CD4-positive, alpha-beta T cell treated with Interleukin-17A for 4 hours (primary cell): ENCODE measurements around the gene RAN.
"Not testable (repeated sequence)": the region's sequence is repeated elsewhere in the genome, so short reads cannot be mapped to it uniquely, and the experiment has no call there.

Experiments
- DNase-seq: peaks from one replicate; pipeline ENCODE4 v3.0.0-alpha.2; 2020; ENCODE audit warnings: mixed read lengths

RAN gene

GRCh38 chr12:130871286-130872178 lies at the start of gene RAN:
RAN (plus strand) TSS chr12:130872066; CDS start chr12:130872594, 528 bp downstream.
- peak; percentile 92 for DNase-seq

GRCh38 chr12:130825771-130826150 lies 46.1 kb upstream of the RAN start:
- DNase-seq, result no peak

GRCh38 chr12:130826151-130826801 lies 45.6 kb upstream of the RAN start:
- peak; percentile 77 for DNase-seq

GRCh38 chr12:130827432-130827831 lies 44.4 kb upstream of the RAN start:
- no peak for DNase-seq

GRCh38 chr12:130828895-130829294 lies 43.0 kb upstream of the RAN start:
- DNase-seq, result no peak

GRCh38 chr12:130829391-130830245 lies 42.2 kb upstream of the RAN start:
- DNase-seq, result no peak

GRCh38 chr12:130830246-130830551 lies 41.7 kb upstream of the RAN start:
- DNase-seq, result no peak

GRCh38 chr12:130831246-130831645 lies 40.6 kb upstream of the RAN start:
- no peak for DNase-seq

GRCh38 chr12:130831876-130832405 lies 39.9 kb upstream of the RAN start:
- DNase-seq, result no peak

GRCh38 chr12:130832561-130833209 lies 39.2 kb upstream of the RAN start:
- no peak for DNase-seq

GRCh38 chr12:130835011-130835410 lies 36.9 kb upstream of the RAN start:
- DNase-seq, result no peak

GRCh38 chr12:130835436-130835835 lies 36.4 kb upstream of the RAN start:
- DNase-seq, result no peak

- peak; percentile 40 for DNase-seq
Measured at GRCh38 chr12:130838284-130838950, 33.4 kb upstream of the RAN start.

- DNase-seq, result peak; percentile 96
Measured at GRCh38 chr12:130838951-130839769, 32.7 kb upstream of the RAN start, which contains the start of gene STX2. STX2 (minus strand) TSS chr12:130839250; CDS start chr12:130839099, 151 bp downstream.

- no peak for DNase-seq
Measured at GRCh38 chr12:130839770-130840404, 32.0 kb upstream of the RAN start.

- no peak for DNase-seq
Measured at GRCh38 chr12:130846369-130846768, 25.5 kb upstream of the RAN start.

- DNase-seq, result no peak
Measured at GRCh38 chr12:130847112-130847511, 24.8 kb upstream of the RAN start.

- DNase-seq, result not testable (repeated sequence)
Measured at GRCh38 chr12:130848105-130848504, 23.8 kb upstream of the RAN start.

- not testable (repeated sequence) for DNase-seq
Measured at GRCh38 chr12:130848785-130849305, 23.0 kb upstream of the RAN start.
